Measurements from ENCODE around the gene CXCR2. TPM values are rescaled to one million over a fixed set of nuclear protein-coding genes. Genes with fewer than 3 reads are reported as not detected.
A peak's percentile ranks its signal among the peaks of the same experiment; 100 is the strongest.
"Not testable (repeated sequence)": the region's sequence is repeated elsewhere in the genome, so short reads cannot be mapped to it uniquely, and the experiment has no call there.

The CXCR2 gene
- total and polyA plus RNA-seq, 7 donors, result 0.03 to 1.3 (median 0.63) TPM; not detected in 1

DNA sequence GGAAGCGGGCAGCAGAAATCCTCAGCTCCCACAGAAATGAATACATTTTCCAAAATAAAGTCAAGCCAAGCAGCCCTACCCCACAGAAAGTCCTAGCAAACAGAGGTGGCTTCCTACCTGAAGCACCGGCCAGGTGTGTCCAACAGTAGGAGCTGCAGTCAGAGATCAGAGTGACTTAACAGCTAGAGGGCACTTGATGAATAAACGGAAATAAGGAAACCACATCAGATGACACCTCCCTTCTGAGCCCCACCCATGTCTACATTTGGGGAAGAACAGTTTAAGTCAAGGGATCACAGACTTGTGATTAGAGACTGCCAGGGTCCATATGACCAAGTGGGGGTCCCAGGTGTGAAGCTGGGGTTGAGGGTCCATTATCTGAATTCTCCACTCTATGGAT is 41.0 kb downstream of the CXCR2 start, which contains the start of gene CXCR1:
CXCR1 (minus strand) TSS at position 172 of the 400 bp plus-strand sequence. CDS start 1,751 bp downstream, outside the sequence.
- TF ChIP-seq, protein P1, sequence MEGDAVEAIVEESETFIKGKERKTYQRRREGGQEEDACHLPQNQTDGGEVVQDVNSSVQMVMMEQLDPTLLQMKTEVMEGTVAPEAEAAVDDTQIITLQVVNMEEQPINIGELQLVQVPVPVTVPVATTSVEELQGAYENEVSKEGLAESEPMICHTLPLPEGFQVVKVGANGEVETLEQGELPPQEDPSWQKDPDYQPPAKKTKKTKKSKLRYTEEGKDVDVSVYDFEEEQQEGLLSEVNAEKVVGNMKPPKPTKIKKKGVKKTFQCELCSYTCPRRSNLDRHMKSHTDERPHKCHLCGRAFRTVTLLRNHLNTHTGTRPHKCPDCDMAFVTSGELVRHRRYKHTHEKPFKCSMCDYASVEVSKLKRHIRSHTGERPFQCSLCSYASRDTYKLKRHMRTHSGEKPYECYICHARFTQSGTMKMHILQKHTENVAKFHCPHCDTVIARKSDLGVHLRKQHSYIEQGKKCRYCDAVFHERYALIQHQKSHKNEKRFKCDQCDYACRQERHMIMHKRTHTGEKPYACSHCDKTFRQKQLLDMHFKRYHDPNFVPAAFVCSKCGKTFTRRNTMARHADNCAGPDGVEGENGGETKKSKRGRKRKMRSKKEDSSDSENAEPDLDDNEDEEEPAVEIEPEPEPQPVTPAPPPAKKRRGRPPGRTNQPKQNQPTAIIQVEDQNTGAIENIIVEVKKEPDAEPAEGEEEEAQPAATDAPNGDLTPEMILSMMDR (IDR thresholded peaks at IDR 0.05), result no peak
- Histone ChIP-seq H3K27ac (no peak within 1 kb of the TSS), H3K27me3 (ENCODE audit: insufficient read depth in 3 of 3, low read length in 2 of 3) (peaks cover 0 to 6% (median 2%) of the 10 kb centered on the region in 3 donors), H3K4me3 (no peak within 1 kb of the TSS), H3K36me3 (ENCODE audit: insufficient read depth in 1 of 2, low read depth in 1 of 2) (no peaks in the 10 kb centered on the region), H3K9me3 (no peaks in the 10 kb centered on the region), H3K4me1 (no peaks in the 10 kb centered on the region)
- ATAC-seq, result no peak
- DNase-seq, result no peak
- 81 to 91% (median 86%) methylated on average over 3 of the region's 3 CpGs for WGBS, 3 donors
- intact Hi-C loops (cut with DNase I), result no loop called here

DNA sequence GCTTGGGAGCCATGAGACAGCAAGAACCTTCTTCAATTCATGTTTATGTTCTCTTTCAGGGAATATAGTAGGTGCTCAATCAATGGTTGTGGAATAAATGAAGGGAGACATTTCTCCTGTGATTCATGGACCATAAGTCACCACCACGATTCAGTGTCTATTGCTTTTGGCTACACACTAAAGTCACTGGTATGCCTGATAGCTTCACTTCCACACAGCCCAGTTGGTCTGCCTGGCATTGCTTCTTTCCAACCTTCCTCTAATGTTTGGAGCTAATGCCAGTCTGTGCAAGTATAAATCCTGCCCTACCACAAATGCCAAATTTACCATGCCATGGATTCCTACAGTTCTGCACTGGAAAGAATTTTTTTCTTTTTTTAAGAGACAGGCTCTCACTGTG is 42.2 kb downstream of the CXCR2 start:
- WGBS, 3 donors, result 30 to 44% (median 37%) methylated on average over 1 of the region's 1 CpG
- no peak for ATAC-seq
- no peaks in the 10 kb centered on the region for H3K4me1 ChIP-seq
- H3K27me3 ChIP-seq (ENCODE audit: insufficient read depth in 3 of 3, low read length in 2 of 3), result peaks cover 0 to 6% (median 2%) of the 10 kb centered on the region in 3 donors
- intact Hi-C loops (cut with DNase I), result no loop called here
- TF ChIP-seq, protein P1 (IDR thresholded peaks at IDR 0.05), result no peak
- no peak overlapping the region for H3K27ac ChIP-seq
- no peaks in the 10 kb centered on the region for H3K9me3 ChIP-seq
- no peaks in the 10 kb centered on the region for H3K36me3 ChIP-seq (ENCODE audit: insufficient read depth in 1 of 2, low read depth in 1 of 2)
- no peak for DNase-seq
- no peak overlapping the region for H3K4me3 ChIP-seq

DNA sequence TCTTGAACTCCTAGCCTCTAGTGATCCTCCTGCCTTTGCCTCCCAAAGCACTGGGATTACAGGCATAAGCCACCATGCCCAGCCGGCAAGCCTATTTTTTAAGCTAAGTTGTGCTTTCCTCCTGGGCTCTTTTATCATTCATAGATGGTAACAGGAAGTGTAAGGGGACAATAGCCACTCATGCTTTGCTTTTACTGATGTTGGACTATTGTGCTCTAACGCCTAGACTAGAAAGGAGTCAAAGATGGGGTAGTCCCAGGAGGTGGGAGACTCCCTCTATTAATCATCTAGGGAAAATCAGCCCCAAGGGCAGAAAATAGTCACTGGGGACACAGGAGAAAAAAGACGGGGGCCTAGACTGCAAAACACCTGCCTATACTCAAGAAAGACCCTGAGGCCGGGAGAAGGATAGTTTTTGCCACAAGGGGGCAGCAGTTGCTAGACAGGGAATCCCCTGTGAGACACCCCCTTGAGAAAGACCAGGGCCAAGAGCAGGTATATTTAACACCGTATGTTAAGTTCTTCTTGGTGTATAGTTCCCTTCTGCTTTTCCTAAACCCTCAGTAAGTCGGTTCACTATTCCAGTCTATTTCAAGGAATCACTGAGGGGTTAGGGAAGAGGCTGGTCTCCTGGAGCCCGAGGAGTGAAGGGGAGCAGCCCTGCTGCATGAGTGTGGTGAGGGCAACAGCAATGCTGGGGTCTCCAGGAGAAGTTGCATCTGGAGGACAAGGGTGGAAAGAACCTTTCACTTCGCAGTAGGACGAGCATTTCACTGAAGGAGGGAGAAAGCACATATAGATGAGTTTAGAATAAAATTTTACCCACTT is 43.0 kb downstream of the CXCR2 start:
- 40 to 43% (median 40%) methylated on average over 9 of the region's 9 CpGs for WGBS, 3 donors
- ATAC-seq, result peak; percentile 51 to 82 (median 65)

DNA sequence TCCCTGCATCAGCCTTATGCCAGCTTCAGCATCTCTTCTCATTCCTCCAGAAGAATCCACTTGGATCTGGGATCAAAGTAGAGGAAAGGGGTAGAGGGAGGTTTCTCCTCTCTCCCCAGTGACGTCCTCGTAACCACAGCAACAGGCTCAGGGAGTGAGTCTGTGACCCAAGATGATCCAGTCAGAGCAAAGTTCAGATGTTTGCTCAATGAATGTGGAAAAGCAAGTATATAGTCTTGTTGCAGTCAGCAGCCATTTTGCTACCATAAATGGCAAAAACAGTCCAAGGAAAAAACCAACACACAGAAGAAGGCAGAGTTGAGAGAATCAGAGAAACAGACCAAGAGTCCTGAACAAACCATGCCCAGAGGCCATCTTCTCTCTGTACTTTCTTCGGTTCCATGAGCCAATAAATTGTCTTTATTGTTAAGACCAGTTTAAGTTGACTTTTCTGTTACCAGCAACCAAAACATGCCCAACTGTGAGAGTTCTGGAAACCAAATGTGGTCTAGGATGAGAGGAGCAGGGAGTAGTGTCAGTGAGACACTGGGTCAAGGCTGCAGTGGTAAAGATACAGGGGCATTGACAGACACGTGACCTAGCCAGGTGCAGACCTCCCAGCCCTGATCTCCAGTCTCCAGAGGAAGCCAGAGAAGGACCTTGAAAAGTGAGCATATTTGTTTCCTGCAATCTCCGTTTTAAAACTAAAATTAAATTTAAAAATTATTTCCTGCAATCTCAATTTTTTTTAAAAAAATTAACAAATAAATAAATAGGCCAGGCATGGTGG is 44.1 kb downstream of the CXCR2 start:
- Histone ChIP-seq H3K27ac (no peak overlapping the region), H3K36me3 (ENCODE audit: insufficient read depth in 1 of 2, low read depth in 1 of 2) (no peaks in the 10 kb centered on the region), H3K4me3 (no peak overlapping the region), H3K4me1 (no peaks in the 10 kb centered on the region), H3K27me3 (ENCODE audit: insufficient read depth in 3 of 3, low read length in 2 of 3) (peaks cover 0 to 6% (median 2%) of the 10 kb centered on the region in 3 donors), H3K9me3 (no peaks in the 10 kb centered on the region)
- TF ChIP-seq, protein P1 (IDR thresholded peaks at IDR 0.05), result no peak
- ATAC-seq, result no peak
- 63 to 70% (median 67%) methylated on average over 5 of the region's 5 CpGs for WGBS, 3 donors
- intact Hi-C loops (cut with DNase I), result no loop called here
- DNase-seq, result no peak

More for the DNA sequence above, 43.0 kb downstream of the CXCR2 start:
- TF ChIP-seq, protein P1 (IDR thresholded peaks at IDR 0.05), result peak; percentile 57
- no peak overlapping the region for H3K27ac ChIP-seq
- H3K36me3 ChIP-seq (ENCODE audit: insufficient read depth in 1 of 2, low read depth in 1 of 2), result no peaks in the 10 kb centered on the region
- peaks cover 0 to 6% (median 2%) of the 10 kb centered on the region in 3 donors for H3K27me3 ChIP-seq (ENCODE audit: insufficient read depth in 3 of 3, low read length in 2 of 3)
- intact Hi-C loops (cut with DNase I), result no loop called here
- H3K9me3 ChIP-seq, result no peaks in the 10 kb centered on the region
- H3K4me1 ChIP-seq, result no peaks in the 10 kb centered on the region
- DNase-seq, result peak in 1 of 2 donors; percentile 22
- H3K4me3 ChIP-seq, result no peak overlapping the region

DNA sequence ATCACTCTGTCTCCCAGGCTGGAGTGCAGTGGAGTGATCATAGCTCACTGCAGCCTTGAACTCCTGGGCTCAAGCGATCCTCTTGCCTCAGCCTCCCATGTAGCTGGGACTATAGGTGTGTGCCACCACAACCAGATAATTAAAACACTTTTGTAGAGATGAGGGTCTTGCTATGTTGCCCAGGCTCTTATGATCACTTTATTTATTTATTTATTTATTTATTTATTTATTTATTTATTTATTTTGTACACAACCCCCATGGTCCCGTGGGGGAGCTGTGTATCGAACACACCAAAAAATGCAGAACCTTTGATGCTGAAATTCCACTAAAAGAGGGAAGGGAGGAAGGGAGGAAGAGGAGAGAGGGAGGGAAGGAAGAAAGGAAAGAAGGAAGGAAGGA is 45.9 kb downstream of the CXCR2 start:
- 78 to 86% (median 80%) methylated on average over 3 of the region's 3 CpGs for WGBS, 3 donors
- ATAC-seq; H3K9me3 ChIP-seq; H3K4me1 ChIP-seq; intact Hi-C loops (cut with DNase I); H3K36me3 ChIP-seq (ENCODE audit: insufficient read depth in 1 of 2, low read depth in 1 of 2); H3K27ac ChIP-seq; H3K27me3 ChIP-seq (ENCODE audit: insufficient read depth in 3 of 3, low read length in 2 of 3); DNase-seq; H3K4me3 ChIP-seq: not testable (repeated sequence)

Measured in psoas muscle (tissue), 8 donors.